Measurements from ENCODE around the gene CCDC86. TPM values are rescaled to one million over a fixed set of nuclear protein-coding genes. Genes with fewer than 3 reads are reported as not detected.

Gene CCDC86
- total and polyA plus RNA-seq, 9 of the 15 experiments (the other 6 are each of a cell fraction or from before 2014, with no cell fraction given) = 4.6 to 102 (median 25.2) TPM

DNA sequence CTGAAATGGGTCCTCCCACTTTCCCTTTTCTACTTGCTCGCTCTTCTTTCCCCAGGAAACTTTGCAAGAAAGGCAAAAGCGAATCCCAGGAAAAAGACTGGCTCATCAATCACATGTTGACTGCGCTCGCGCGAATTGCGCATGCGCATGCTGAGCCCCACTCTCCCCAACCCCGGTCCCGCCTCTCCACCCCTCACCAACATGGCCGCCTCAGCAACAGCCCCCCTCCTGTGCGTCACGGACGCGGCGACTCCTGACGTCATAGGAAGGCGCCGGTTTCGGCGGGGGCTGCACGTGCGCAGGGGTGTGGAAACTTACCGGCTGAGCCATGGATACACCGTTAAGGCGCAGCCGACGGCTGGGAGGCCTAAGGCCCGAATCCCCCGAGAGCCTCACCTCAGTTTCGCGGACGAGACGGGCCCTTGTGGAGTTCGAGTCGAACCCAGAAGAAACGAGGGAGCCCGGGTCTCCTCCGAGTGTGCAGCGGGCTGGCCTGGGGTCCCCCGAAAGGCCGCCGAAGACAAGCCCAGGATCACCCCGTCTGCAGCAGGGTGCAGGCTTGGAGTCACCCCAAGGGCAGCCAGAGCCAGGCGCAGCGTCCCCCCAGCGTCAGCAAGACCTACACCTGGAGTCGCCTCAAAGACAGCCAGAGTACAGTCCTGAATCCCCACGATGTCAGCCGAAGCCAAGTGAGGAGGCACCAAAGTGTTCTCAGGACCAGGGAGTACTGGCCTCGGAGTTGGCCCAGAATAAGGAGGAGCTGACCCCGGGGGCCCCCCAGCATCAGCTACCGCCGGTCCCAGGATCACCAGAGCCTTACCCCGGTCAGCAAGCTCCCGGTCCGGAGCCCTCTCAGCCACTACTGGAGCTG, at the start of gene CCDC86 (continued):
- TF ChIP-seq ATF7 (IDR thresholded peaks at IDR 0.05) = peak; percentile 96
- no peak for TF ChIP-seq ZNF785 (CRISPR knock-in tag; IDR thresholded peaks at IDR 0.05)
- no peak for TF ChIP-seq MCM2 (IDR thresholded peaks at IDR 0.05; ENCODE audit: low read depth)
- TF ChIP-seq SNIP1 (IDR thresholded peaks at IDR 0.05; ENCODE audit: low read depth) = no peak
- TF ChIP-seq ZNF699 (CRISPR knock-in tag; IDR thresholded peaks at IDR 0.05; ENCODE audit: insufficient replicate concordance) = no peak
- 0 out of 2 replicates have a peak, but pooled peaks have one; percentile 32 for TF ChIP-seq DMBX1 (CRISPR knock-in tag; IDR thresholded peaks at IDR 0.05; ENCODE audit: borderline replicate concordance)
- no peak for TF ChIP-seq PHB2 (IDR thresholded peaks at IDR 0.05; ENCODE audit: low read depth)
- TF ChIP-seq RNF2 (IDR thresholded peaks at IDR 0.05) = peak; percentile 51; the same call in 1 of the 2 replicates
- TF ChIP-seq ZNF175 (CRISPR knock-in tag; IDR thresholded peaks at IDR 0.05; ENCODE audit: low read depth) = no peak
- TF ChIP-seq XRCC3 (IDR thresholded peaks at IDR 0.05) = no peak
- peak; percentile 67 for TF ChIP-seq LCOR (CRISPR knock-in tag; IDR thresholded peaks at IDR 0.05)
- peak; percentile 92 for TF ChIP-seq NR4A1 (CRISPR knock-in tag; IDR thresholded peaks at IDR 0.05)
- no peak for TF ChIP-seq NR4A1 (tag; IDR thresholded peaks at IDR 0.05)
- TF ChIP-seq ZNF561 (CRISPR knock-in tag; conservative IDR thresholded peaks at IDR 0.05) = no peak
- no peak for TF ChIP-seq ZKSCAN3 (CRISPR knock-in tag; IDR thresholded peaks at IDR 0.05)
- no peak for TF ChIP-seq FOXJ3 (CRISPR knock-in tag; IDR thresholded peaks at IDR 0.05)
- TF ChIP-seq ZNF764 (CRISPR knock-in tag; IDR thresholded peaks at IDR 0.05; ENCODE audit: low read depth) = no peak
- no peak for TF ChIP-seq ZNF780A (CRISPR knock-in tag; IDR thresholded peaks at IDR 0.05)
- no peak for TF ChIP-seq STAT5A (IDR thresholded peaks at IDR 0.05; ENCODE audit: borderline replicate concordance, low read length)
- TF ChIP-seq SMAD2 (IDR thresholded peaks at IDR 0.05; ENCODE audit: low read depth, low read length) = no peak
- TF ChIP-seq, protein P1, sequence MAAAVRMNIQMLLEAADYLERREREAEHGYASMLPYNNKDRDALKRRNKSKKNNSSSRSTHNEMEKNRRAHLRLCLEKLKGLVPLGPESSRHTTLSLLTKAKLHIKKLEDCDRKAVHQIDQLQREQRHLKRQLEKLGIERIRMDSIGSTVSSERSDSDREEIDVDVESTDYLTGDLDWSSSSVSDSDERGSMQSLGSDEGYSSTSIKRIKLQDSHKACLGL (CRISPR knock-in tag; IDR thresholded peaks at IDR 0.05; ENCODE audit: borderline replicate concordance, poor library complexity, severe bottlenecking) = peak; percentile 100
- no peak for TF ChIP-seq ZNF24 (IDR thresholded peaks at IDR 0.05)
- peak; percentile 100 for TF ChIP-seq BHLHE40 (IDR thresholded peaks at IDR 0.05; ENCODE audit: low read length)
- no peak for TF ChIP-seq SRF (CRISPR knock-in tag; IDR thresholded peaks at IDR 0.05)
- TF ChIP-seq C11orf30 (IDR thresholded peaks at IDR 0.05; ENCODE audit: low read depth) = peak; percentile 92
- peak; percentile 71 for TF ChIP-seq BCOR (IDR thresholded peaks at IDR 0.05)
- peak; percentile 70; the same call in 1 of the 2 replicates for TF ChIP-seq ETV1 (tag; conservative IDR thresholded peaks at IDR 0.05; ENCODE audit: low read depth)
- no peak for TF ChIP-seq ZNF589 (CRISPR knock-in tag; IDR thresholded peaks at IDR 0.05; ENCODE audit: low read depth)
- no peak for TF ChIP-seq PRMT5 (CRISPR knock-in tag; IDR thresholded peaks at IDR 0.05)
- TF ChIP-seq, protein P2, sequence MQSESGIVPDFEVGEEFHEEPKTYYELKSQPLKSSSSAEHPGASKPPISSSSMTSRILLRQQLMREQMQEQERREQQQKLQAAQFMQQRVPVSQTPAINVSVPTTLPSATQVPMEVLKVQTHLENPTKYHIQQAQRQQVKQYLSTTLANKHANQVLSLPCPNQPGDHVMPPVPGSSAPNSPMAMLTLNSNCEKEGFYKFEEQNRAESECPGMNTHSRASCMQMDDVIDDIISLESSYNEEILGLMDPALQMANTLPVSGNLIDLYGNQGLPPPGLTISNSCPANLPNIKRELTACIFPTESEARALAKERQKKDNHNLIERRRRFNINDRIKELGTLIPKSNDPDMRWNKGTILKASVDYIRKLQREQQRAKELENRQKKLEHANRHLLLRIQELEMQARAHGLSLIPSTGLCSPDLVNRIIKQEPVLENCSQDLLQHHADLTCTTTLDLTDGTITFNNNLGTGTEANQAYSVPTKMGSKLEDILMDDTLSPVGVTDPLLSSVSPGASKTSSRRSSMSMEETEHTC (IDR thresholded peaks at IDR 0.05) = peak; percentile 65; the same call in 1 of the 2 replicates
